Measurements from ENCODE around the gene SUSD1. TPM values are rescaled to one million over a fixed set of nuclear protein-coding genes. Genes with fewer than 3 reads are reported as not detected.

The SUSD1 gene
- total and polyA plus RNA-seq, 2 of the 13 experiments (the other 11 are each of a cell fraction or from before 2014, with no cell fraction given) = 25.9 to 32.3 TPM

DNA sequence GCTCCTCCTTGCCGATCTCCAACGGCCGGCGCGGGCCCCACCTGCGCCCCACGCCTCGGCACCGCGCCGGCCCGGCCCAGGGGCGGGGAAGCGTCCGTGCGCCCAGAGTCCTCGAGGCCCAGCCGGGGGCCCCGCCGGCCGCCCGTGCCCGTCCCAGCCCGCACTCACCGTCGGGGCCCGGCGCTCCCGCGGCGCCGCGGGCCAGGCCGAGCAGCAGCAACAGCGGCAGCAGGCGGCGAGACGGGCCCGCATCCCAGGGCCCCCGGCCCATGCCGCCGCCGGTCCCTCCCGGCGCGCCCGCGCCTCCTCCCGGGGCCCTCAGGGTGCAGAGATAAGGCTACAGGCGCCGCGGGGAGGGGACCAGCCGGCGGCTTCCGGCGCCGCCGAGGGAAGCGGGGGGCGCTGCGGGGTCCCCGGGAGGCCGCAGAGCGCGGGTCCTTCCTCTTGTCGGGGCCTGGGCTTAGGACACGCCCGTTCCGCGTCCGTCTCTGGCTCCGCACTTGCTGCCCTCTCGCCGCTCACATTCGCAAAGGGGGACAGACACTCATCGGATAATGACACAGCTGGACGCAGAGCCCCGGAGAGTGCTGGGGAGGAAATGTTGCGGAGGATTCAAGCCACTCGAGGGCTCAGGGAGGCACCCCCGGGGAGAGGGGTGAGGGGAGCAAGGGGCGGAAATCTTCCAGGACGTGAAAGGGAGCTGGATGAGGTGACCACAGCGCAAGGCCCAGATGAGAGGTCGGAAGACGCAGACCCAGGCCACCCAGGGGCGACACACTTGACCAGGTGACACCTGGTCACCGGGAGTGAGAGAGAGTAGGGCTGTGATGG, at the start of gene SUSD1 (continued):
- TF ChIP-seq SALL2 (CRISPR knock-in tag; IDR thresholded peaks at IDR 0.05) (peak; percentile 54; the same call in 1 of the 2 replicates), ZNF572 (CRISPR knock-in tag; IDR thresholded peaks at IDR 0.05) (peak; percentile 65; the same call in 1 of the 2 replicates), SMAD3 (CRISPR knock-in tag; IDR thresholded peaks at IDR 0.05) (no peak), GLI4 (CRISPR knock-in tag; IDR thresholded peaks at IDR 0.05; ENCODE audit: borderline replicate concordance) (0 out of 2 replicates have a peak, but pooled peaks have one; percentile 2), NFE2L2 (IDR thresholded peaks at IDR 0.05; ENCODE audit: low read length) (no peak), ZFP1 (CRISPR knock-in tag; IDR thresholded peaks at IDR 0.05) (no peak), MTERF4 (CRISPR knock-in tag; IDR thresholded peaks at IDR 0.05) (peak; percentile 62; the same call in 1 of the 2 replicates), AGO2 (optimal IDR thresholded peaks at IDR 0.05; ENCODE audit: low read depth, low read length) (peak; percentile 75), ZBTB10 (CRISPR knock-in tag; IDR thresholded peaks at IDR 0.05; ENCODE audit: borderline replicate concordance) (peak; percentile 67; the same call in 1 of the 2 replicates), ZNF576 (CRISPR knock-in tag; IDR thresholded peaks at IDR 0.05) (no peak), RAD21 (CRISPR knock-in tag; IDR thresholded peaks at IDR 0.05) (peak; percentile 26; the same call in 1 of the 2 replicates), SMAD1 (CRISPR knock-in tag; IDR thresholded peaks at IDR 0.05; ENCODE audit: borderline replicate concordance, low read depth) (no peak), ZNF776 (CRISPR knock-in tag; IDR thresholded peaks at IDR 0.05) (0 out of 2 replicates have a peak, but pooled peaks have one; percentile 5), TBP (CRISPR knock-in tag; IDR thresholded peaks at IDR 0.05) (no peak)
- TF ChIP-seq, protein P1, sequence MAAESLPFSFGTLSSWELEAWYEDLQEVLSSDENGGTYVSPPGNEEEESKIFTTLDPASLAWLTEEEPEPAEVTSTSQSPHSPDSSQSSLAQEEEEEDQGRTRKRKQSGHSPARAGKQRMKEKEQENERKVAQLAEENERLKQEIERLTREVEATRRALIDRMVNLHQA (CRISPR knock-in tag; IDR thresholded peaks at IDR 0.05) = no peak
- TF ChIP-seq, protein P2, sequence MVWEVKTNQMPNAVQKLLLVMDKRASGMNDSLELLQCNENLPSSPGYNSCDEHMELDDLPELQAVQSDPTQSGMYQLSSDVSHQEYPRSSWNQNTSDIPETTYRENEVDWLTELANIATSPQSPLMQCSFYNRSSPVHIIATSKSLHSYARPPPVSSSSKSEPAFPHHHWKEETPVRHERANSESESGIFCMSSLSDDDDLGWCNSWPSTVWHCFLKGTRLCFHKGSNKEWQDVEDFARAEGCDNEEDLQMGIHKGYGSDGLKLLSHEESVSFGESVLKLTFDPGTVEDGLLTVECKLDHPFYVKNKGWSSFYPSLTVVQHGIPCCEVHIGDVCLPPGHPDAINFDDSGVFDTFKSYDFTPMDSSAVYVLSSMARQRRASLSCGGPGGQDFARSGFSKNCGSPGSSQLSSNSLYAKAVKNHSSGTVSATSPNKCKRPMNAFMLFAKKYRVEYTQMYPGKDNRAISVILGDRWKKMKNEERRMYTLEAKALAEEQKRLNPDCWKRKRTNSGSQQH (CRISPR knock-in tag; IDR thresholded peaks at IDR 0.05; ENCODE audit: low read depth) = no peak
- TF ChIP-seq, protein P3, sequence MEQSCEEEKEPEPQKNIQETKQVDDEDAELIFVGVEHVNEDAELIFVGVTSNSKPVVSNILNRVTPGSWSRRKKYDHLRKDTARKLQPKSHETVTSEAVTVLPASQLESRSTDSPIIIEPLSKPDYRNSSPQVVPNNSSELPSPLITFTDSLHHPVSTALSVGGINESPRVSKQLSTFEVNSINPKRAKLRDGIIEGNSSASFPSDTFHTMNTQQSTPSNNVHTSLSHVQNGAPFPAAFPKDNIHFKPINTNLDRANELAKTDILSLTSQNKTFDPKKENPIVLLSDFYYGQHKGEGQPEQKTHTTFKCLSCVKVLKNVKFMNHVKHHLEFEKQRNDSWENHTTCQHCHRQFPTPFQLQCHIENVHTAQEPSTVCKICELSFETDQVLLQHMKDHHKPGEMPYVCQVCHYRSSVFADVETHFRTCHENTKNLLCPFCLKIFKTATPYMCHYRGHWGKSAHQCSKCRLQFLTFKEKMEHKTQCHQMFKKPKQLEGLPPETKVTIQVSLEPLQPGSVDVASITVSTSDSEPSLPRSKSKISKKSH (CRISPR knock-in tag; IDR thresholded peaks at IDR 0.05; ENCODE audit: borderline replicate concordance) = 0 out of 2 replicates have a peak, but pooled peaks have one; percentile 19
- TF ChIP-seq, protein P4, sequence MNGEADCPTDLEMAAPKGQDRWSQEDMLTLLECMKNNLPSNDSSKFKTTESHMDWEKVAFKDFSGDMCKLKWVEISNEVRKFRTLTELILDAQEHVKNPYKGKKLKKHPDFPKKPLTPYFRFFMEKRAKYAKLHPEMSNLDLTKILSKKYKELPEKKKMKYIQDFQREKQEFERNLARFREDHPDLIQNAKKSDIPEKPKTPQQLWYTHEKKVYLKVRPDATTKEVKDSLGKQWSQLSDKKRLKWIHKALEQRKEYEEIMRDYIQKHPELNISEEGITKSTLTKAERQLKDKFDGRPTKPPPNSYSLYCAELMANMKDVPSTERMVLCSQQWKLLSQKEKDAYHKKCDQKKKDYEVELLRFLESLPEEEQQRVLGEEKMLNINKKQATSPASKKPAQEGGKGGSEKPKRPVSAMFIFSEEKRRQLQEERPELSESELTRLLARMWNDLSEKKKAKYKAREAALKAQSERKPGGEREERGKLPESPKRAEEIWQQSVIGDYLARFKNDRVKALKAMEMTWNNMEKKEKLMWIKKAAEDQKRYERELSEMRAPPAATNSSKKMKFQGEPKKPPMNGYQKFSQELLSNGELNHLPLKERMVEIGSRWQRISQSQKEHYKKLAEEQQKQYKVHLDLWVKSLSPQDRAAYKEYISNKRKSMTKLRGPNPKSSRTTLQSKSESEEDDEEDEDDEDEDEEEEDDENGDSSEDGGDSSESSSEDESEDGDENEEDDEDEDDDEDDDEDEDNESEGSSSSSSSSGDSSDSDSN (CRISPR knock-in tag; IDR thresholded peaks at IDR 0.05) = peak; percentile 63; the same call in 1 of the 2 replicates

All from HepG2 (cell line).